Natural killer cell (primary cell): ENCODE results near the gene DGCR8. TPM values are rescaled to one million over a fixed set of nuclear protein-coding genes. Genes with fewer than 3 reads are reported as not detected.

Experiments
- ATAC-seq, 3 donors: fragments of 150-1000 bp in 2 of 3; fragments of 200-7000 bp in 1 of 3; cut with Tn5 transposase; 1 replicate in 1 of 3; 2 replicates in 2 of 3; pipeline ENCODE4 v1.10.0; 2021; ENCODE audit warnings: mild to moderate bottlenecking in 2 of 3, moderate library complexity in 2 of 3
- DNase-seq, 2 donors: peaks; one replicate each; pipeline versions ENCODE4 v3.0.0 to v3.0.0-alpha.2; 2013 to 2021; ENCODE audit warnings: mixed read lengths in 1 of 2
- H3K27ac ChIP-seq: one replicate; pipeline ENCODE4 v1.5.1; 2013; ENCODE audit warnings: mild to moderate bottlenecking, low read length
- H3K27me3 ChIP-seq: one replicate; pipeline ENCODE4 v1.6.1; 2013; ENCODE audit warnings: low read length; ENCODE audit not compliant: control insufficient read depth, insufficient read depth
- H3K36me3 ChIP-seq: one replicate; pipeline ENCODE4 v1.6.1; 2013; ENCODE audit warnings: low read length; ENCODE audit not compliant: control insufficient read depth, insufficient read depth
- H3K4me1 ChIP-seq: one replicate; pipeline ENCODE4 v1.6.1; 2013; ENCODE audit warnings: low read length; ENCODE audit not compliant: control insufficient read depth, insufficient read depth
- H3K4me3 ChIP-seq: one replicate; pipeline ENCODE4 v1.5.1; 2013; ENCODE audit warnings: low read length
- H3K9me3 ChIP-seq: one replicate; pipeline ENCODE4 v1.6.1; 2013; ENCODE audit warnings: low read length; ENCODE audit not compliant: control insufficient read depth, insufficient read depth
- H3K27ac Mint-ChIP-seq, 2 donors: one replicate each; pipeline ENCODE4 v1.8.0; 2022; ENCODE audit warnings: mild to moderate bottlenecking in 2 of 2, mixed read lengths in 2 of 2, moderate library complexity in 1 of 2
- H3K27me3 Mint-ChIP-seq, 2 donors: one replicate each; pipeline ENCODE4 v1.8.0; 2022; ENCODE audit warnings: low read depth in 2 of 2, mixed read lengths in 2 of 2
- H3K36me3 Mint-ChIP-seq: one replicate; pipeline ENCODE4 v1.8.0; 2022; ENCODE audit warnings: mixed read lengths
- H3K4me1 Mint-ChIP-seq, 2 donors: one replicate each; pipeline ENCODE4 v1.8.0; 2022; ENCODE audit warnings: mixed read lengths in 2 of 2
- H3K4me3 Mint-ChIP-seq: one replicate; pipeline ENCODE4 v1.8.0; 2022; ENCODE audit warnings: mild to moderate bottlenecking, moderate library complexity, mixed read lengths
- H3K9me3 Mint-ChIP-seq, 2 donors: one replicate each; pipeline ENCODE4 v1.8.0; 2022; ENCODE audit warnings: mixed read lengths in 2 of 2
- CTCF ChIP-seq: fragments of 200-600 bp; IDR thresholded peaks from one replicate; pipeline ENCODE4 v1.8.0; 2022; ENCODE audit warnings: antibody characterized with exemption
- WGBS: methylation state at CpG from one replicate; pipeline ENCODE4 v1.1.7; 2013; ENCODE audit warnings: missing lambda C conversion rate; ENCODE audit not compliant: insufficient coverage; 5-methylcytosine and 5-hydroxymethylcytosine counted together
- intact Hi-C: fragments of 100-400 bp; cut with micrococcal nuclease; formaldehyde crosslinking; loops from one replicate; pipeline ENCODE4 v1.14.2; 2022
- total RNA-seq, 4 donors: library from RNA; stranded (reverse); fragments of 120-200 nt in 1 of 4; gene quantifications; one replicate each; pipeline versions ENCODE4 v1.2.3 to v1.2.4, GENCODE V29; 2013 to 2022

Gene DGCR8
- total RNA-seq, 3 donors from 2014 or later (not counting 1 experiment from before 2014, with no cell fraction given), result 45.3 to 64.7 (median 64.0) TPM

GRCh38 chr22:20053407-20054033 is 26.5 kb upstream of the DGCR8 start:
- no peak overlapping the region for H3K27ac Mint-ChIP-seq
- Histone ChIP-seq H3K27me3 (no peaks in the 10 kb centered on the region), H3K36me3 (peaks cover 41% of the 10 kb centered on the region), H3K9me3 (no peaks in the 10 kb centered on the region), H3K4me3 (no peak overlapping the region), H3K27ac (no peak overlapping the region), H3K4me1 (no peaks in the 10 kb centered on the region)
- intact Hi-C loops, result no loop called here
- 83% methylated on average over 14 of the region's 14 CpGs for WGBS
- no peak overlapping the region for H3K4me3 Mint-ChIP-seq
- TF ChIP-seq CTCF, result no peak
- H3K4me1 Mint-ChIP-seq, result peaks cover 9 to 12% of the 10 kb centered on the region in 2 donors
- no peak for DNase-seq
- H3K9me3 Mint-ChIP-seq, result no peaks in the 10 kb centered on the region
- H3K36me3 Mint-ChIP-seq, result no peaks in the 10 kb centered on the region
- no peaks in the 10 kb centered on the region for H3K27me3 Mint-ChIP-seq
- ATAC-seq, result no peak

GRCh38 chr22:20054034-20054427 is 26.0 kb upstream of the DGCR8 start:
- WGBS, result 97% methylated on average over 12 of the region's 12 CpGs
- Mint-ChIP-seq H3K27me3 (no peaks in the 10 kb centered on the region), H3K4me3 (no peak overlapping the region), H3K9me3 (no peaks in the 10 kb centered on the region), H3K4me1 (peaks cover 14 to 15% of the 10 kb centered on the region in 2 donors), H3K36me3 (no peaks in the 10 kb centered on the region), H3K27ac (no peak overlapping the region)
- Histone ChIP-seq H3K27ac (no peak overlapping the region), H3K36me3 (peaks cover 41% of the 10 kb centered on the region), H3K9me3 (no peaks in the 10 kb centered on the region), H3K4me3 (no peak overlapping the region), H3K27me3 (no peaks in the 10 kb centered on the region), H3K4me1 (no peaks in the 10 kb centered on the region)
- no peak for TF ChIP-seq CTCF
- no peak for DNase-seq
- intact Hi-C loops, result no loop called here
- ATAC-seq, result no peak

GRCh38 chr22:20054485-20054884 is 25.6 kb upstream of the DGCR8 start:
- DNase-seq (no peak), ATAC-seq (no peak)
- intact Hi-C loops, result no loop called here
- no peaks in the 10 kb centered on the region for H3K27me3 Mint-ChIP-seq
- H3K4me3 ChIP-seq, result no peak overlapping the region
- H3K36me3 Mint-ChIP-seq, result no peaks in the 10 kb centered on the region
- no peaks in the 10 kb centered on the region for H3K27me3 ChIP-seq
- no peak overlapping the region for H3K27ac Mint-ChIP-seq
- H3K9me3 ChIP-seq, result no peaks in the 10 kb centered on the region
- no peak overlapping the region for H3K27ac ChIP-seq
- no peak for TF ChIP-seq CTCF
- 93% methylated on average over 6 of the region's 6 CpGs for WGBS
- no peak overlapping the region for H3K4me3 Mint-ChIP-seq
- no peaks in the 10 kb centered on the region for H3K4me1 ChIP-seq
- H3K36me3 ChIP-seq, result peaks cover 39% of the 10 kb centered on the region
- peaks cover 16 to 18% of the 10 kb centered on the region in 2 donors for H3K4me1 Mint-ChIP-seq
- no peaks in the 10 kb centered on the region for H3K9me3 Mint-ChIP-seq

GRCh38 chr22:20055144-20055543 is 24.9 kb upstream of the DGCR8 start:
- H3K27me3 ChIP-seq, result no peaks in the 10 kb centered on the region
- Mint-ChIP-seq H3K9me3 (no peaks in the 10 kb centered on the region), H3K4me1 (peaks cover 20 to 23% of the 10 kb centered on the region in 2 donors), H3K27ac (no peak overlapping the region), H3K36me3 (no peaks in the 10 kb centered on the region), H3K4me3 (no peak overlapping the region), H3K27me3 (no peaks in the 10 kb centered on the region)
- peaks cover 39% of the 10 kb centered on the region for H3K36me3 ChIP-seq
- 100% methylated on average over 2 of the region's 2 CpGs for WGBS
- H3K27ac ChIP-seq, result no peak overlapping the region
- no peak for TF ChIP-seq CTCF
- intact Hi-C loops, result no loop called here
- DNase-seq, result no peak
- no peaks in the 10 kb centered on the region for H3K9me3 ChIP-seq
- H3K4me3 ChIP-seq, result no peak overlapping the region
- H3K4me1 ChIP-seq, result no peaks in the 10 kb centered on the region
- ATAC-seq, result no peak
